B cell (primary cell): ENCODE results near the gene FMN1. TPM values are rescaled to one million over a fixed set of nuclear protein-coding genes. Genes with fewer than 3 reads are reported as not detected.

Experiments
- ATAC-seq: fragments of 200-7000 bp; cut with Tn5 transposase; one replicate; pipeline ENCODE4 v1.10.0; 2021; ENCODE audit warnings: low read depth, mild to moderate bottlenecking, moderate number of reproducible peaks, moderate library complexity
- CTCF ChIA-PET: fragments of 350-600 bp; sonication (Branson Sonifier 250); formaldehyde crosslinking; loops from one replicate; lab custom pipeline; 2021; ENCODE audit warnings: antibody characterized with exemption, inconsistent platforms; lab: Charles Lee
- POLR2A ChIA-PET: fragments of 350-600 bp; sonication (Branson Sonifier 250); formaldehyde crosslinking; loops from one replicate; lab custom pipeline; 2021; ENCODE audit warnings: antibody characterized with exemption; lab: Charles Lee
- DNase-seq: peaks from one replicate; pipeline ENCODE4 v3.0.0; 2013
- H2AFZ ChIP-seq: 2 replicates; pipeline ENCODE4 v1.6.1; 2012; ENCODE audit warnings: mild to moderate bottlenecking, low read depth, low read length; ENCODE audit not compliant: insufficient read depth, poor library complexity, severe bottlenecking
- H3K27ac ChIP-seq, 2 donors: 1 replicate in 1 of 2; 2 replicates in 1 of 2; pipeline ENCODE4 v1.5.1; 2012 to 2013; ENCODE audit warnings: low read length in 2 of 2, mild to moderate bottlenecking in 2 of 2, moderate library complexity in 1 of 2
- H3K27me3 ChIP-seq, 4 experiments: fragments of 200-600 bp in 1 of 4; sonication (generic) in 1 of 4; replicated peaks in 1 of 4; 1 replicate in 2 of 4; 2 replicates in 2 of 4; pipeline versions ENCODE4 v1.6.1 to v1.7.0; 2013 to 2016; ENCODE audit warnings: low read length in 3 of 4, mild to moderate bottlenecking in 2 of 4, mixed read lengths in 1 of 4, moderate library complexity in 1 of 4; ENCODE audit not compliant: insufficient read depth in 4 of 4, control insufficient read depth in 3 of 4; ENCODE audit errors: control extremely low read depth in 1 of 4
- H3K36me3 ChIP-seq, 2 experiments: replicated peaks in 1 of 2; 1 replicate in 1 of 2; 2 replicates in 1 of 2; pipeline versions ENCODE4 v1.6.1 to v1.7.1; 2013; ENCODE audit warnings: low read length in 1 of 2; ENCODE audit not compliant: insufficient read depth in 2 of 2, control insufficient read depth in 1 of 2; ENCODE audit errors: control extremely low read depth in 1 of 2, extremely low read depth in 1 of 2
- H3K4me1 ChIP-seq, 2 donors: fragments of 200-600 bp in 1 of 2; sonication (generic) in 1 of 2; 1 replicate in 1 of 2; 2 replicates in 1 of 2; pipeline versions ENCODE4 v1.5.1 to v1.6.1; 2013 to 2017; ENCODE audit warnings: low read length in 2 of 2; ENCODE audit not compliant: control insufficient read depth in 2 of 2, insufficient read depth in 2 of 2
- H3K4me2 ChIP-seq: replicated peaks from 2 replicates; pipeline ENCODE3; 2012; ENCODE audit warnings: mild to moderate bottlenecking, low read depth, low read length; ENCODE audit not compliant: poor library complexity, severe bottlenecking
- H3K4me3 ChIP-seq, 5 experiments: fragments of 200-600 bp in 1 of 5; sonication (generic) in 1 of 5; 1 replicate in 3 of 5; 2 replicates in 2 of 5; pipeline versions ENCODE4 v1.5.1 to v1.7.0; 2011 to 2016; ENCODE audit warnings: low read length in 4 of 5, mild to moderate bottlenecking in 4 of 5, low read depth in 2 of 5, control low read depth in 1 of 5, moderate library complexity in 1 of 5; ENCODE audit not compliant: insufficient read depth in 1 of 5; ENCODE audit errors: control extremely low read depth in 1 of 5, extremely low read depth in 1 of 5
- H3K79me2 ChIP-seq: fragments of 200-600 bp; sonication (generic); one replicate; pipeline ENCODE4 v1.6.0; 2016; ENCODE audit warnings: low read length; ENCODE audit not compliant: control insufficient read depth, insufficient read depth
- H3K9ac ChIP-seq: fragments of 200-600 bp; sonication (generic); 2 replicates; pipeline ENCODE4 v1.6.1; 2017; ENCODE audit warnings: mild to moderate bottlenecking, low read length, moderate library complexity
- H3K9me3 ChIP-seq, 3 donors: one replicate each; pipeline versions ENCODE4 v1.6.1 to v1.7.1; 2013; ENCODE audit warnings: low read length in 2 of 3; ENCODE audit not compliant: control insufficient read depth in 2 of 3, insufficient read depth in 1 of 3; ENCODE audit errors: control extremely low read depth in 1 of 3
- H4K20me1 ChIP-seq: 2 replicates; pipeline ENCODE4 v1.6.0; 2012; ENCODE audit warnings: mild to moderate bottlenecking, low read length; ENCODE audit not compliant: insufficient read depth, control insufficient read depth, poor library complexity, severe bottlenecking
- H3K27ac Mint-ChIP-seq: one replicate; pipeline ENCODE4 v1.8.0; 2021; ENCODE audit warnings: mixed read lengths
- H3K27me3 Mint-ChIP-seq: one replicate; pipeline ENCODE4 v1.8.0; 2021; ENCODE audit warnings: mixed read lengths
- H3K4me1 Mint-ChIP-seq: one replicate; pipeline ENCODE4 v1.8.0; 2021; ENCODE audit warnings: mixed read lengths
- H3K4me3 Mint-ChIP-seq: one replicate; pipeline ENCODE4 v1.8.0; 2021; ENCODE audit warnings: mixed read lengths
- H3K9me3 Mint-ChIP-seq: one replicate; pipeline ENCODE4 v1.8.0; 2022; ENCODE audit warnings: mixed read lengths; ENCODE audit not compliant: insufficient read depth
- CTCF ChIP-seq: fragments of 200-600 bp; IDR thresholded peaks from one replicate; pipeline ENCODE4 v1.8.0; 2022; ENCODE audit warnings: antibody characterized with exemption, mild to moderate bottlenecking
- EZH2 ChIP-seq: IDR thresholded peaks from 2 replicates; pipeline ENCODE4 v1.6.1; 2012; ENCODE audit warnings: borderline replicate concordance, low read depth, mild to moderate bottlenecking, moderate library complexity, low read length; ENCODE audit not compliant: insufficient read depth, poor library complexity, severe bottlenecking
- WGBS: methylation state at CpG from one replicate; pipeline ENCODE4 v1.1.5; 2013; ENCODE audit warnings: missing lambda C conversion rate; ENCODE audit not compliant: insufficient coverage; 5-methylcytosine and 5-hydroxymethylcytosine counted together
- intact Hi-C: fragments of 100-400 bp; cut with micrococcal nuclease; formaldehyde crosslinking; loops from one replicate; pipeline ENCODE4 v1.10.0; 2022
- polyA plus RNA-seq: library from polyadenylated mRNA; depleted of rRNA; stranded (reverse); fragments of >200 nt; gene quantifications from 2 replicates; pipeline ENCODE4 v1.2.3, GENCODE V29; 2012
- total RNA-seq, 2 donors: library from RNA; stranded (reverse); fragments of 120-200 nt in 1 of 2; gene quantifications; 1 replicate in 1 of 2; 2 replicates in 1 of 2; pipeline versions ENCODE4 v1.2.3 to v1.2.4, GENCODE V29; 2013 to 2022

Gene FMN1
- total and polyA plus RNA-seq, 2 donors (not counting 1 experiment from before 2014, with no cell fraction given): 0.21 to 0.96 TPM

GRCh38 chr15:32790352-32790999 is 404.0 kb downstream of the FMN1 start:
- Mint-ChIP-seq H3K27ac (no peak overlapping the region), H3K9me3 (no peaks in the 10 kb centered on the region), H3K27me3 (peaks cover 11% of the 10 kb centered on the region), H3K4me3 (no peak overlapping the region), H3K4me1 (no peaks in the 10 kb centered on the region)
- Histone ChIP-seq H3K9ac (no peak overlapping the region), H3K4me1 (no peaks in the 10 kb centered on the region), H3K27me3 (peaks cover 0 to 2% (median 0%) of the 10 kb centered on the region in 4 experiments), H3K36me3 (no peaks in the 10 kb centered on the region), H3K9me3 (no peaks in the 10 kb centered on the region), H2AFZ (no peak overlapping the region), H3K79me2 (no peaks in the 10 kb centered on the region), H3K4me3 (no peak overlapping the region), H3K4me2 (no peak overlapping the region), H4K20me1 (no peaks in the 10 kb centered on the region), H3K27ac (no peak overlapping the region)
- CTCF ChIA-PET: interaction anchor here (0.9 kb wide), 1 partner anchor 127 kb away, joined by 3 read pairs; no protein-coding TSS in a partner anchor
- WGBS: no CpG with 5 or more reads among the region's 2 CpGs
- TF ChIP-seq CTCF: no peak
- no peak for TF ChIP-seq EZH2
- DNase-seq (no peak), ATAC-seq (no peak)
- intact Hi-C loops: no loop called here
- POLR2A ChIA-PET: no interaction called here

- no peaks in the 10 kb centered on the region for H3K9me3 Mint-ChIP-seq
- Histone ChIP-seq H3K4me2 (no peak overlapping the region), H3K4me1 (no peaks in the 10 kb centered on the region), H3K4me3 (no peak overlapping the region), H3K36me3 (no peaks in the 10 kb centered on the region), H3K27me3 (peaks cover 0 to 2% (median 0%) of the 10 kb centered on the region in 4 experiments), H3K9ac (no peak overlapping the region), H2AFZ (no peak overlapping the region), H4K20me1 (no peaks in the 10 kb centered on the region), H3K79me2 (no peaks in the 10 kb centered on the region), H3K9me3 (no peaks in the 10 kb centered on the region), H3K27ac (no peak overlapping the region)
- intact Hi-C loops: no loop called here
- DNase-seq (no peak), ATAC-seq (no peak)
- no peak overlapping the region for H3K27ac Mint-ChIP-seq
- H3K27me3 Mint-ChIP-seq: peaks cover 17% of the 10 kb centered on the region
- no peak overlapping the region for H3K4me3 Mint-ChIP-seq
- ChIA-PET CTCF (interaction anchor here (2.1 kb wide), 1 partner anchor 56 kb away, joined by 4 read pairs; no protein-coding TSS in a partner anchor), POLR2A (no interaction called here)
- TF ChIP-seq EZH2 (no peak), CTCF (no peak)
- no CpG with 5 or more reads among the region's 5 CpGs for WGBS
- H3K4me1 Mint-ChIP-seq: no peaks in the 10 kb centered on the region
These were observed 406.6 kb downstream of the FMN1 start for GRCh38 chr15:32787949-32788348.
